ENCODE results near the gene VSIG8. TPM values are rescaled to one million over a fixed set of nuclear protein-coding genes. Genes with fewer than 3 reads are reported as not detected.

Gene VSIG8
- total RNA-seq, 1 experiment from 2014 or later = not detected

GRCh38 chr1:159856576-159856975 lies 5.9 kb downstream of the VSIG8 start:
- no peak for DNase-seq (ENCODE audit: low read depth)

GRCh38 chr1:159855709-159856108 lies 6.7 kb downstream of the VSIG8 start:
- DNase-seq (ENCODE audit: low read depth) = no peak

GRCh38 chr1:159854693-159855192 lies 7.7 kb downstream of the VSIG8 start:
- peak; percentile 87 for DNase-seq (ENCODE audit: low read depth)

GRCh38 chr1:159854116-159854692 lies 8.3 kb downstream of the VSIG8 start:
- DNase-seq (ENCODE audit: low read depth) = peak; percentile 74

GRCh38 chr1:159853417-159854115 lies 8.9 kb downstream of the VSIG8 start:
- DNase-seq (ENCODE audit: low read depth) = peak; percentile 28

- no peak for DNase-seq (ENCODE audit: low read depth)
Observed at GRCh38 chr1:159851407-159851806, 11.1 kb downstream of the VSIG8 start.

GRCh38 chr1:159849626-159850366 lies 12.7 kb downstream of the VSIG8 start:
- peak; percentile 65 for DNase-seq (ENCODE audit: low read depth)

- DNase-seq (ENCODE audit: low read depth) = no peak
Observed at GRCh38 chr1:159848326-159848725, 14.1 kb downstream of the VSIG8 start.

- DNase-seq (ENCODE audit: low read depth) = no peak
Observed at GRCh38 chr1:159847231-159847630, 15.2 kb downstream of the VSIG8 start.

GRCh38 chr1:159845751-159846629 lies 16.5 kb downstream of the VSIG8 start:
- DNase-seq (ENCODE audit: low read depth) = no peak

GRCh38 chr1:159843459-159843858 lies 19.0 kb downstream of the VSIG8 start:
- DNase-seq (ENCODE audit: low read depth) = peak; percentile 52

GRCh38 chr1:159841749-159842148 lies 20.7 kb downstream of the VSIG8 start:
- no peak for DNase-seq (ENCODE audit: low read depth)

GRCh38 chr1:159839116-159839849 lies 23.2 kb downstream of the VSIG8 start:
- no peak for DNase-seq (ENCODE audit: low read depth)

GRCh38 chr1:159838715-159839114 lies 23.7 kb downstream of the VSIG8 start:
- DNase-seq (ENCODE audit: low read depth) = no peak

GRCh38 chr1:159835862-159836525 lies 26.5 kb downstream of the VSIG8 start:
- DNase-seq (ENCODE audit: low read depth) = no peak

GRCh38 chr1:159835356-159835755 lies 27.1 kb downstream of the VSIG8 start:
- DNase-seq (ENCODE audit: low read depth) = no peak

- DNase-seq (ENCODE audit: low read depth) = no peak
Observed at GRCh38 chr1:159832309-159832708, 30.1 kb downstream of the VSIG8 start.

- no peak for DNase-seq (ENCODE audit: low read depth)
Observed at GRCh38 chr1:159831412-159832141, 30.9 kb downstream of the VSIG8 start.

GRCh38 chr1:159830722-159831121 lies 31.7 kb downstream of the VSIG8 start:
- no peak for DNase-seq (ENCODE audit: low read depth)
